NCI-H1092 (cell line): ENCODE results near the gene IRX5.

Experiments
- DNase-seq: peaks from one replicate; lab custom pipeline; 2025; lab: John Stamatoyannopoulos, UW

The IRX5 gene

DNA sequence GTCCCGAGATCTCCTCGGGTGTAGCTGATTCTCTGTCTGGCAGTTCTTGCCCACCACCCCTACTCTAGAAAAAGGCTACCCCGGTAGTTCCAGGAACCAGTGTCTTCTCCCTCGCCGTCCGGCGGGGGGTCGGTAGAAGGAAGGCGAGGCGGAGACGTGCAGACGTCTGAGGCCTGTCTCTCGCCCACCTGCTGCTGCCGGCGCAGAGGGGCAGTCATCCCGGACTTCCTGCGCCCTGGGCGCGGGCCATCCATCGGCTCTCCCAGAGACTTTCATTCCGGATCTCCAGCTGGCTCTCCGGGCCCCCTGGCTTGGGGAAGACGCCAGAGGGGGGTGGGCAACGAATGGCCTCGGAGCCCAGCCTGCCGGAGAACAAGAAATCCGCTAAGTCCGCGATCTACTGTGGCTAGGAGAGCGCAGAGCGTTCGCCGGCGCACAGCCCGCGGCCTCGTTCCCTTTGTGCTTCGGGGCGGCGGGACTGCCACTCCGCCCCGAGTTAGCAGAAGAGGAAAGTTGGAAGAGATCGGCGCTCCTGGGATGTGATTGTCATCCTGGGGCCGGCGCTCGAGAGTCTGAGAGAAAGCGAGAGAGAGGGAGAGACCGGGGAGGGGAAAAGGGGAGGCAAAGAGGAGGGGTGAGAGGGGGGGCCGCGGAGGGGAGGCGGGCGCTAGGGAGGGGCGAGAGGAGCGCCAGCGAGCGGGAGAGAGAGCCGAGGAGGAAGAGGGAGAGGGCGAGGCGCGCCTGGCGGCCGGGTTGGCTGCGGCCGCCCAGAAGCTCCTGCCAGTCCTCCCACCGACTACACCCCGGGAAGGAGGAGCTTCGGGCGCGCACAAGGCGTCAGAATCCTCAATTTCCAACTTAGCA lies at the start of gene IRX5:
Gene IRX5, plus strand, starts transcription at position 861 of the 864 bp plus-strand sequence. CDS start 334 bp downstream, outside the sequence.
- DNase-seq, result peak; percentile 94

DNA sequence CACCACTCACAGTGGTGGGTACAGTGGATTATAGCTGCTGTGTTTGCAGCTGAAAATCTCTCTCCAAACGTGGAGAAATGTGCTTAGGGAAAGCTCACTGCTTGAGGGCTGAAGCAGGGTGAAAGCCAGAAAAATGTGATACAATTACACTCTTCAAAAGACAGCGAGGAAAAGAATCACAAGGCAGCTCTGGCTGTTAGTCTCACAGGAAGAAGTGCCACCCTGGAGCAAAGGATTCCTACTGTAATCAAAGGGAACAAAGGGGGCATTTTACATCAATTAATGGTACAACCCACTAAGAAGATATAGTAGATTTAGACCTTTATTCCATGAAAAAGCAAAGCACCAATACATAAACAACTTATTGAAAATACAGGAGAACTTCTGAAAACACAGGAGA lies 48.1 kb upstream of the IRX5 start:
- DNase-seq, result no peak

DNA sequence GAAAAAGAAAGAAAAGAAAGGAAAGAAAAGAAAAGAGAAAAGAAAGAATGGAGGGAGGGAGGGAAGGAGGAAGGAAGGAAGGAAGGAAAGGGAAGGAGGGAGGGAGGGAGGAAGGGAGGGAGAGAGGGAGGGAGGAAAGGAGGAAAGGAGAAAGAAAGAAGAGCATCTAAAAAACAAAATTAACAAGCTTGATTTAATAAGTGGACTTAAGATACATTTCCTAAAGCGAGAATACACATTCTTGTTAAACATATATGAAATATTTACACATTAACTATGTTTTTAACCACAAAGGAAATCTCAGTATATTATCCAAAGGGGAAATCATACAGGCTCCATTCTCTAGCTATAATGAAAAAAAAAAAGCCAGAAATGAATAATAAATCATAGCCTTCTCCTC lies 47.3 kb upstream of the IRX5 start:
- DNase-seq, result no peak

DNA sequence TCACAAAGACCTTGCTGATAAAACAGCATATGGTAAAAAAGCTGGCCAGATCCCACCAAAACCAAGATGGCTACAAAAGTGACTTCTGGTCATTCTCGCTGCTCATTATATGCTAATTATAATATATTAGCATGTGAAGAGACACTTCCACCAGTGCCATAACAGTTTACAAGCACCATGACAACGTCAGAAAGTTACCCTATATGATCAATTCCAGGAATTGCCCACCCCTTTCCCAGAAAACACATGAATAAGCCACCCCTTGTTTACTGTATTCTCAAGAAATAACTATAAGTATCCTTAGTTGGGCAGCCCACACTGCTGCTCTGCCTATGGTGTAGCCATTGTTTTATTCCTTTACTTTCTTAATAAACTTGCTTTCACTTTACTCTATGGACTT lies 44.6 kb upstream of the IRX5 start:
- DNase-seq, result no peak

DNA sequence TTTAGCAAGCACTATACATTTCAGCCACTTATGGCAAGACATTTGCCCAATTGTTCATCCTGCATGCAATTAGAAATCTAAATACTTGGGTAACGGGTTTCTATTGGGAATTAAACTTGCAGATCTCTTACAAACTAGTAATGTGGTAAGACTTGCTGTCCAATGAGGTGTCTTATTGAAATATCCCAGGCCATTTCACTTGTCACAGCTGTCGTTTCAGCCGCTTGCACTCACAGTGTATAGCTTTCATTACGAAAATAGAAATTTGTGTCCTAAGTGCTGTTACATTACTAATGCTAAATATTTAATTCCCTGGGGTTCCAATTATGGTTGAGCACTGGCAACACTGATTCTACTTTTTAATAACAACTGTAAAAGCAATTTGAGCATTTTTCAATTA lies 40.3 kb upstream of the IRX5 start:
- DNase-seq, result no peak

DNA sequence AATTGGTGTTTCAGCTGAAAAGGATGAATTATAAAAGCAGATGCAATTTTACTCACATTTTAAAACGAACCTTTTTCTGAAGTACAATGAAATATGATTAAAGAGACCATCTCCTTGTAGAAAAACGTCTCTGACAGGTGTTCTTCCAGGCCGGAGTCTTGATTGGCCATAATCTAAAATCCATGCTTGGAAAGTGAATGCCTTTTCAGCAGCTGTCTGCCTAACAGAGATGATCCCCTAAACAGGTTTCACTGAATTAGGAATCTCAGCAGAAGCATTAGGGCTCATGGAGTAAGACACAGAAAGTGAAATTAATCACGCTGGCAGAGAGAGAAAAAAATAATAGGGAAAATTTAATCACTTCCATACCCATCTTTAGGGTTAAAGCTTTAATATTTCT lies 39.3 kb upstream of the IRX5 start:
- DNase-seq, result no peak

DNA sequence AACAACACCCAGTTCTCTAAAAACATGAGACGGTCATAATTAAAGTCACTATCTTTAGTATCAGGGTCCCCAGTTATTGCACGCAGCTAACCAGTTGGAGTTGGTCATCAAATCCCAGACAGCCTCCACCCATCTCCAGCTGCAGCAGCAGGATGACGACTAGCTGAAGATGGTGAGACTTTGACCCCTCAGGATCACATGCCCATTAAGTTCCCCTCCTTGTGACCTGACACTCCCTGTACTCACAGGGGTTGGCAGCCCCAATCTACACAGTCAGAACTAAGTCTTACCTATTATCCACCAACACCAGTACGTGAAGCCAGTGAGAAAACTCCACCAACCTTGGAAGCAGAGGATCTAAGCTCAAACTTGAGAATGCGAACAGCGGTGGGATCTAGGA lies 37.7 kb upstream of the IRX5 start:
- DNase-seq, result no peak

DNA sequence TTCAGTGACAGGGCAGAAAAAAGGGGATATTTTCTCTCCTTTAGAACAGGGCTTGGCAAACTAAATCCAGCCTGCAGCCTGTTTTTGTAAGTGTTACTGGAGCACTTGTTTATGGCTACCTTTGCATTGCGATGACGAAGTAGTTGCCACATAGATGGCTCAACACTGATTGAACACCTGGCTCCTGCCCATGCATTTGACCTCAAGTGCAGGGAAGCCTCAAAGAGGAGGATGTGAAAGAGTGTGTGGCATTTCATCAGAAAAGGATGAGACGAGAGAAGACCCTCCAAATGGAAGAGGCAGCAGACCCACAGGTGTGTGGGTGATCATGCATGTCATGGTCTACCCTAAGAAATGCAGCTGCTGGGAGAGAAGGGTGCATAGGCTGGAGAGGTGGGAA lies 32.7 kb upstream of the IRX5 start:
- no peak for DNase-seq

DNA sequence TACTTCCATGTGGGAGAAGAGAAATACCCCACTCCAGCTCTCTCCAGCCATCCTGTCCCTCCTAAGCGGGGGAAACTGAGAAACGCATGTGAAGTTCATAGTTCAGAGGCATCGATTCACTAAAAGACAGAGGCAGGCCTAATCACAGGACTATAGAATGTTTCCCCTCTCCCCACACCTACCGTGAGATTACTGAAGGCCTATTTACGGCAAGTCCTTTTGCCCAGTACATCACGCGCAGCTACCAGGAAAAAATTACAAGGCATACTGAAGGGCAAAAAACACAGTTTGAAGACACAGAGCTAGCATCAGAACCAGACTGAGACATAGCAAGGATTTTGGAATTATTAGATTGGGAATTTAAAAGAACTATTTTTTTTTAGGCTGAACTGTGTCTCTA lies 29.1 kb upstream of the IRX5 start:
- DNase-seq, result no peak

DNA sequence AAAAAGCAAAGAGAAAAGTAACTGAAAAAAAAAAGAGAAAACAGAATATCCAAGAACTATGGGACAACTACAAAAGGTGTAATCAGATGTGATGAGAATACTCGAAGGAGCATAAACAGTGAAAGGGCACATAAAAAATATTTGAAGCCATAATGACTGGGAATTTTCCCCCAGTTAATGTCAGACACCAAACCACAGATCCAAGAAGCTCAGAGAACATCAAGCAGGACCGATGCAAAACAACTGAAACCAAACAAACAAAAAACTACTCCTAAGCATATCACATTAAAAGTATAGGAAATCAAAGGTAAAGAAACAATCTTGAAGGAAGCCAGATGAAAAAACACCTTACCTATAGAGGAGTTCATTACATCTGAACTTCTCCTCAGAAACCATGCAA lies 27.6 kb upstream of the IRX5 start:
- no peak for DNase-seq

DNA sequence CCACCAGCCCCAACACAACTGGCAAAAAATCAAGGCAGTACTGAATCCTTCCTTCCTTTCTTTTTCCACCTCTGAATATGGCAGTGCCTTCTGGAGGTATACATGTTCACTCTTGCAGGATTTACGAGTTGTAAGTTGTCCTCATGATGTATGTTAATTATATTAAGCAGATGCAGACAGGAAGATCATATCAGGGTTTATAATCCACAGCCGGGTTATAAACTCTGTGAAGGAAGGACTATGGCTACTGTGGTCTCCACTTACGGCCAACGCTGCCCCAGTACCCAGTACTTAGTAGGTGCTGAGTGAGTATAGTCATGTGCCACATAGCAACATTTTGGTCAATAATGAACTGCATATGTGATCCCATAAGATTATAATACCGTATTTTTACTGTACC lies 19.6 kb upstream of the IRX5 start:
- no peak for DNase-seq

DNA sequence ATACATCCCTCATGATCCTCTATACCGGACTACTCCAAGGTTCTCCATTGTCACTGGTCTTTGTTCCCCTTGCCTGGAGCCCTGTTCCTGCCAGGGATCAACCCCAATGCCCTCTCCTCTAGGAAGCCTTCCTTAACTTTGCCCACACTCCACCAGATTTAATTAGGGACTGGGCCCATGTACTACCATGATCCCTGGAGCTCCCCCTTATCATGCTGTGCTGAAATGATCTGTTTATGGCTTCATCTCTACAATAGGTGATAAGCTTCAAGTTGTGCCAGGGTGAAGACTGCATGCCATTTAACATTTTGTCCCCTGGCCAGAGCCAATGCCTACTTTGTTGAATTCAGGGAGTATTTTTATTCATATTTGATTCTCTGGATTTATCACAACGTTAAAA lies 17.9 kb upstream of the IRX5 start:
- DNase-seq, result no peak

DNA sequence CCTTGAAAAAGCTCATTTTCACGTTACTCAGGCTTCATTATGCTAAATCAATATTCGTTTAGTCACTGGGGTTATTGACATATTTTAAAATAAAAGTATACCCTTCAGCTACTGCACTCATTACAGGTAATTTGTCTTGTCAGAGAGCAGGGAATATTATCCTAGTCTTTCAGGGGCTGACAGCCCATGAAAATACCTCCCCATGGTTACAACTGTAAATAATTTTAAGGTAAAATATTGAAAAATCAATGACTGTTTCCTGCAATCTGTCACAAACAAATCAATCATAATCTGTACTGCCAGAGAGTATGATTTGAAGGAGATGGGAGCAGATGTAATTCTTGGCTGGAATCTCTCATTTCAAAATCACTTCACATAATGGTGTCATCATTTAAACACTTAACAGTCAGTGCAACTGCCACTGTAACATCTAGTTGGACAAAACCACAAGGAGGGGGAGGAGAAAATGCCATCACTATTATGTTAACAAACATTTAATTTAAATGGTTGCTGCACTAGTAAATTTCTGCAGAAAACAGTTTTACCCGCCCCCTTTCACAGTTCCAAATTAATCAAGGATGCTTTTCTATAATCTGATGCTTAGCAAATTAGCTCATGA lies 9.3 kb upstream of the IRX5 start:
- DNase-seq, result peak; percentile 32

DNA sequence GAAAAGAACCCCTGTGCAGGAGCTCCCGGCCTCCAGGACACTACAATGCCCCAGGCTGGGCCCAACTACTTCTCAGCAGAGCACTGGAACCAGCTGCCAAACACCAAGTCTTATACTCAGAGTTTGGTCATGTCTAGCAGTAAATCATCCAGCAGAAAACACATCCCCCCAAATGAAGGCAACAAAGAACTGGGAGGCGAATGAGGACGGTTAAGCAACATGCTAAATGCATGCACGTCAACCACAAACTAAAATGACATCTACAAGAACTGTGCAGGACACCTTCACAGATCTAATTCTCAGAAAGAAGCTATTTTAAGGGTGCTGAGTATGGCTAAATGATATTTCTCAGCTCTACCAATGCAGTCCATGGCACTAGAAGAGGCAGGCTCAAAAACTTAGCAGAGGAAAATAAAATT lies 7.6 kb upstream of the IRX5 start:
- DNase-seq, result no peak

DNA sequence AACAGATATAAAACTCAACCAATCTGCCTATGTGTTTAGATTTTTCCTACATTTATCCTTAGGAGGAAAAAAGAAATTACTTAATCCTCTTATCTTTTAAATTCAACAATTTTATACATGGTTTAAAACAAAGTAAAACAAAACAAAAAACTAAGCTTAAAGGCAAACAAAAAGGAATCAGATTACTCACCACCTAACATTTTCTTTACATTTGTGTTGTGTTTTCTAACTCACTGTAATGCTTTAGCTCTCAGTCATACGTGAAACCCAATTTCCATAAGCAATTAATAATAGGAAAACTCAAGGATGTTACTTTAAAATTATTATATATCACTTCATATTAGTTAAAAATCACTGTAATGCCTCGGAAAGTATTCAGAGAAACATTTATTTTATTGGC lies 6.7 kb upstream of the IRX5 start:
- no peak for DNase-seq

DNA sequence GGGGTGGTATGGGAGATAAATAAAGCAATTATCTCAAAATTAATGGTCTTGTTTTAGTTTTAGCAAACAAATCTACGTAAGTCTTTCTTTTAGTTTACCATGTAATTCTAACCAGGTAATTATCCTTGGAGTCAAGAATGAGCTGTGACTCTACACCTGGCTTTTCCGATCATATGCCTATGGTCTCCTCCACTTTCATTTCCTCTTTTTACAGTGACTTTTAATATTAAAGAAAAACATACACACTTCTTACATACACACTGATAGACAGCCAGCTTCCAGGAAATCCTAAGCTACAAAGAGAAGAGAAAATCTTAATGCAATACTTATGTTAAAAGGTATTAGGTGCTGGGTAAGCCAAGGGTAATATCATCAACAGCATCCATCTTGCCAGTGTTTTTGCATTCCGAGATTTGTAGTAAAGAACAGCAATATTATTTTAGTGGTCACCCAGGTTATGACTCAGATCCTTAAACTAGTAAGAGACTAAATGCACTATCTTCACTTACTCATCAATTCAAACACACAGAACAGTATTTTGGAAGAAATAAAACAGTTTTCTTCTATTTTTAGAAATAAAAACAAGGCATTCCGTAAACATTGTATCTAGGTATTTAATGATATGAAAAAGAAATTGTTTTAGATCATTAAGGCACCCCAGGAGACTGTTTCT lies 4.4 kb upstream of the IRX5 start:
- DNase-seq, result no peak

DNA sequence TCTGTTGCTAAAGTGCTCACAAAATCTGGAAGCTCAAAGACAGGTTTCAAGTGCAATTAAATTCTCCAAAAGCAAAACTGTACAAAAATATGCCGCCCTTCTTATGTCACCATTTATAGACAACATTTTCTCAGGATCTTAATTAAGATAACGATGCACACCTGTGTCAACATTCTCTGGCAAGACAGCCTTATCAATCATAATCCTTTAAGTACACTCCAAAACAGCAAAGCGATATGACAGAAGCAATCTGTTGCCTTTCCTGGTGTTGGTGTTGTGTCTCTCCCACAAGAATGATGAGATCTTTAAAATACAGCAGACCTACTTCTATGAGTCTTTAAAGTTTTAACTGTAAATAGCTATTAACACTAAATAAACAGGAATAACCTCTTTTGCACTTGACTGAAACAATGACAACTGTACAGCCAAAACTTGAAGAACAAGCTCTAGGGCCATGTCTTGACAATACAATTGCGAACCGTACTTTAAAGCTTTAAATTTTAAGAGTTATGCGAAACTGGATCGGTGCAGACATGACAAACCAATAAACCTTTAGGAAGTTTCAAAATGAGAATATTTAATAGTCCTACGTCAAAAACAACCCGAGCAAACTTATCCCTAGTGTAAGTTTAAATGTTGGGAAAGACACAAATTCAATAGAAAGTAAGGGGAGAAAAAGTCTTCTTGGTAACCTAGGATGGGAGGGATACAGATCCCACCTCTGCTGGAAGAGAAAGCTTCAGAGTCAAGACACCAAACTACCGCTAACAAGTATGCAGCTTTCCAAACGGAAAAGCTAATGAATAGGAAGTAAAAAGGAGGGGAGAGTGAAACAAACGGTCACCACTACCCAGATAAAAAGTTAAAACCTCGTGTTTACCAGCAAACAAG lies 3.3 kb upstream of the IRX5 start:
- DNase-seq, result peak; percentile 37

DNA sequence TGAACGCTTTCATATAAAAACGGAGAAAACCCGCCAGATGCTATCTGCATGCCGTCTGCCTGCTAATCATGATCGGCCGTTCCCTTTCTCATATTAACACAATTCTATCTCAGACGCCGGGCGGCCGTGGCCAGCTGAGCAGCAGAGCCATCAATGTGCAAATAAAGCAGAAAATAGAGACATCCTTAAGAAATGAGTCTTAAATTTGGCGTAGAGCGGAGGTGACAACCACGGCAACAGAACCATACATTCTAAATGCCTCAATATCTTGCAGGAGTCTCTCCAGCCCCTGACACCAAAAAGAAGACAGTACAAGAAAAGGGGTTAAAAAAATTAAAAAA lies 2.7 kb upstream of the IRX5 start:
- no peak for DNase-seq

DNA sequence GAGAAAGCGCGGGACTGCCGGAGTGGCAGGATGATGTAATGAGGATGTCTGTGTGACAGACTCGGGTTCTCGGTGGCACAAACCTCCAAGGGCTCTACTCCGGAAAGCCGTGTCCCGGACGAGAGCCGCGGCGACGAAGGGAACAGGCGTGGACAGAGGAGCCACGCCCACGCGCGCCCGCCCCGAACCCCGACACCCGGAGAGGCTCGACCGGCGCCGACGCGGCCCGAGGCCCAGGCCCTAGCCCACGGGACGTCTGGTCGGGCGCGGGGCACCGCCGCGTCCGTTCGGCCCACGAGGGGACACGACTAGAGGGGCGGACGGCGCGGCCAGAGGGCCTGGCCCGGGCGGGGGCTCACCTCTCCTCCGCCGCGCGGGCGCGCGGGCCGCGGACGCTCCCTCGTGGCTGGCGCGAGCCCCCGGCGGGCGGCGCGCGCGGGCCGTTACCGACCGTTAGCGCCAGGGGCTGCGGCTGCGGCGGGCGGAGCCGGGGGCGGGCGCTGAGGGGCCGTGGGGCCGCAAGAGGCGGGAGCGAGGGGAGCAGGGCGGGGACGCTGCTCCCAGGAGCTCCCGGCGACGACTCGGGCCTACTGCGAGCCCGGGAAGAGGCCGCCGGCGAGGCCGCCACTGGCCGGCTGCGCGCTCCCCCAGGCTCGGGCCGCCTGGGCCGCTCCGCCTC lies 2.1 kb upstream of the IRX5 start:
- peak; percentile 40 for DNase-seq

DNA sequence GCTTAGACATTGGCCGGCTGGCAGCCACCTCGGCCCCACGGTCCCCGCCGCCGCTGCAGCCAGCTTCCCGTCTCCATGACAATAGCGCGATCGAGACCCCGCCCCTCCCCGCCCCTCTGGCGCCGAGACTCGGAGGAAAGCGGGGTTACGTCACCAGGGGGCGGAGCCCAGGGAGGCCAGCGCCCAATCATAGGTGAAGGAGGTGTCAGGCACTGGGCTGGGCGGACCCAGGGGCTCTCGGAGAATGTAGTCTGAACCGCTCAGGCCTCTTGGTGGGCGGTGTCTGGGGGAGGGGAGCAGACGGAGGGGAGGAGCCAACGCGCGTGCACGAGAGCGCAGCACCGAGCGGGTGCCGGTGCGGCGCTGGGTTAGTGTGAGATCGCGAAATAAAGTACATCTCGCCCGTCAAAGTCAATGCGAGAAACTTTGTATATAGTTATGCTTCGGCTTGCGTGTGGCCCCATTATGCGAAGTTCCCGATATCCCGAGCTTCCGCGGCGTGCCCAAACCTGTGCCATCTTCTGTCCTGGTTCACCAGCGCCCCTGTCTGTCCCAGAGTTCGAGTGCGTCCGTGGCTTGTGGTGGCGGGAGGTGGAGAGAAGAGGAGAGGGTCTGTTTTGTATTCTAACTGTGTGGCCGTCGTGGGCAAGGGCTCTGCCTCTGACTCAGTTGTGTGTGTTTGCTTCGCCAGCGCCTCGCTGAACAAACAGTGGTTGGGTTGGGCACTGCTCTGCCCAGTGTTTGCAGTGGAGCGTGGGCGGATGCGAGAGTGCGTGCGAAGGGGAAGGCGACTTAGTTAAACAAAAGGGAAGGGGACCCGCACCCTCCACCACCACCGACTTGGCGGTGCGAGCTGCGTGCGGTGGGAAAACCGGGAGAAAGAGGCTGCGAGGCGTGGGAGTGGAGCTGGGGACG lies 1.3 kb upstream of the IRX5 start:
- DNase-seq, result peak; percentile 99

DNA sequence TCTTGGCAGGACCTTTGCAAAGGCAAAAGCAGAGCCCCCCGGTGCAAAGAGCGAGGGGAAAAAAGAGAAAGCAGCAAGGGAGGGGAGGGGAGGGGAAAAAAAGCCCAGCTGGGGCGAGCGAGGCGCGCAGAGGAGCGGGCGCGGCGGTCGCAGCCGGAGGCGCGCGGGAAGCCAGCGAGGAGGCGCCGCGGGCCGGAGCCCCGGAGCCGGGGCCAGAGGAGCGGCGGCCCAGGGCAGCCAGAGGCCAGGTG lies 129 bp downstream of the IRX5 start:
- no peak for DNase-seq
